ENCODE results near the gene OPN3.

Gene OPN3

DNA sequence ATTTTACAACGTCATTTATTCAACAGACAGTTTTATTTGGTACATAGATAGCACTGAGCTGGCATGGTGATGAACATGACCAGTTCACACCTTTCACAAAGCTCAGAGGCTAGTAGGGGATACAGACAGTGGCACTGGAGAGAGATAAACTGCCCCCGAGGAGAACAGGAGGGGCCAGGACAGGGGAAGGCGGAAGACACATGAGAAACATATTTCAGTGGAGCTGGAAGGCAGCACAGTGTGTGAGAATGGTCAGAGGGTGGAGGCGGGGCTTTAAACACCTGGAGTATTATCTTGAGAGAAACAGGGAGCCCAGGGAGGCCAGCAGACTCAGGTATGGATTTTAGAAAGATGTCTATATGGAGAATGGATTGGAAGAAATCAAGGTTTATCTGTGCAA lies 49.5 kb downstream of the OPN3 start:
- no peak for DNase-seq (ENCODE audit: low spot score)

DNA sequence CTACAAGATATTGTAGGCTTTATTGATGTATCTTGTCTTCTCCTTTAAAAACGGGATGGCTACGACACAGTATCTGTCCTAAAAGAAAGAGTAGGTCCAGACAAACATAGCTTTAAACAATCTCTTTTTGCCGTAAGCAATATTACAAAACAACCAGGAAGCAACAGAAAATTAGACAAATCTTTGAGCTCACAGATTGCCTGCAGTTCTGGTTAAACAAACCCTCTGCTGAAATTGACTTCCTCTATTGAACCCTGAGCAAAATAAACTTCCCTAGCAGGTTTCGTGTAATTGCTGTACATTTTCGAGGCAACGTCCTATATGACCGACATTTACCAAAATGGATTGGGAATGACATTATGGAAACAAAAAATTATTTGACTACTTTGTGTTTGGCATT lies 50.6 kb downstream of the OPN3 start:
- no peak for DNase-seq (ENCODE audit: low spot score)

DNA sequence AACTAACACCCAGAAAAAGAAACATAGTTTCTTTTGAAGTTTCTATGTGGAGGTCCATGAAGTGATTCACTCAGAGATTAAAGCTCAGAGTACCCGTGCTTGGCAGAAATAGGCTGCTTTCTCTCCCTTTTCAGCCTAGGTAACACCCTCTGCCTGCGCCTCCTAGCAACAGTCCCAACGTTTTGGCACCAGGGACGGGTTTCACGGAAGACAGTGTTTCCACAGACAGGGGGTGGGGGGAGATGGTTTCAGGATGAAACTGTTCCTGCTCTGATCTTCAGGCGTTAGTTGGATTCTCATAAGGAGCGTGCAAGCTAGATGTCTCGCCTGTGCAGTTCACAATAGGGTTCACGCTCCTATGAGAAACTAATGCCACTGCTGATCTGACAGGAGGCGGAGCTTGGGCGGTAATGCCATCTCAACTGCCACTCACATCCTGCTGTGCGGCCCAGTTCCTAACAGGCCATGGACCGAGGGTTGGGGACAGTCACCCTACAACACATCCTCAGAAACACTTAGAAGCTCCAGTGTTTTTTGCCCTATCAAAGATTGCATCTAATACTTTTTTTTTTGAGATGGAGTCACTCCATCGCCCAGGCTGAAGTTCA lies 53.2 kb downstream of the OPN3 start:
- DNase-seq (ENCODE audit: low spot score), result peak; percentile 19

DNA sequence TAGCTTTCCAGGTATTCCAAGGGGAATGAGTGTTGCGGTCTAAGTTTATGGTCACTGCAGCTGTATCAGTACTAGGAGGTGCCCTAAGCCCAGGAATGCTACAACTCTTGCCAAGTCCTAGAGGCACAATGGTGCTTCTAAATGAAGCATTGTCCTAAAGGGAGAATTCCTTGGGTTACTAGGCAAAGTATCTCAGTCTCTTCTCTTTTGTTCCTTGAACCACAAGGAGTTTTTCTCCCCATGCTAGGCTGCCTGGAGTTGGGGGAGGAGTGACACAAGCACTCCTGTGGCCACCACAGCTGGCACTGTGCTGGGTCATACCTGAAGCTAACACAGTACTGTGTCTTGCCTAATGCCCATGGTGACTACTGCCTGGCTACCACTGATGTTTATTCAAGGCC lies 57.2 kb downstream of the OPN3 start:
- DNase-seq (ENCODE audit: low spot score), result no peak

DNA sequence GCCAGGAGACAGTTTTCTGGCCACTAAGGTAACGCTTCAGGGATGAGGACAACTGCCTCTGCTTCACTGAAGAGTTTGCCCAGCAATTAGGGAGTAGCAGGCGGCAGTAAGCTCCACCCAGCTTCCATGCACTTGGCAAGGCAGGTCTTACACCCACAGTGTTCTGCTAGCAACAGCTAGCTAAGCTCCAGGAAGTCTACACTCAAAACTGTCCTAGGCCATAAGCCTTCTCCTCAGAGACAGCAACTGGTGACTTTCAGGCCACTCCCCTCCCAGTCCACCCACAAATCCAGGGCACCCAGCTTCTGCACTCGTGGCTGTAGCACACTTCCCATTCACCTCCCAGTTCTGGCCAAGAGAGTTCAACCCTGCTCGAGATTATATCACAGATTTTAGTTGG lies 60.7 kb downstream of the OPN3 start:
- DNase-seq (ENCODE audit: low spot score), result no peak

DNA sequence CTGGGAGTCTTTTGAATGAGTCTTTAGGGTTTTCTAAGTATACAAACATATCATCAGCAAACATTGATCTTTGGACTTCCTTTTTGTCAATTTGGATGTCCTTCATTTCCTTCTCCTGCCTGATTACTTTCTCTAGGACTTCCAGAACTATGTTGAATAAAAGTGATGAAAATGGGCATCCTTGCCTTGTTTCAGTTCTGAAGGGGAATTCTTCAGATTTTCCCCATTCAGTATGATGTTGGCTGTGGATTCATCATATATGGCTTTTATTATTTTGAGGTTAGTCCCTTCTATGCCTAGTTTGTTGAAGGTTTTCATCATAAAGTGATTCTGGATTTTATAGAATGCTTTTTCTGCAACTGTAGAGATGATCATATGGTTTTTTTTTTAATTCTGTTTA lies 66.0 kb downstream of the OPN3 start:
- DNase-seq (ENCODE audit: low spot score), result no peak

DNA sequence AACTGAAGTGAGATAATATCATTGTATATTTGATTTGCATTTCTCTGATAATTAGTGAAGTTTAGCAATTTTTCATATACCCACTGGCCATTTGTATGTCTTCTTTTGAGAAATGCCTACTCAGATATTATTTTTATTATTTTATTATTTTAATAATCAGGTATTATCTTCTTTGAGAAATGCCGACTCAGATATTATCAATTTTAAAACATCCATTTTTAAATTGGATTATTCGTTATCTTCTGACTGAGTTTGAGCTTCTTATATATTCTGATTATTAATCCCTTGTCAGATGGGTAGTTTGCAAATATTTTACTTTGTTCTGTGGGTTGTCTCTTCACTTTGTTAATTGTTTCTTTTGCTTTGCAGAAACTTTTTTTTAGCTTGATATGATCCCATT lies 70.3 kb downstream of the OPN3 start:
- no peak for DNase-seq (ENCODE audit: low spot score)

DNA sequence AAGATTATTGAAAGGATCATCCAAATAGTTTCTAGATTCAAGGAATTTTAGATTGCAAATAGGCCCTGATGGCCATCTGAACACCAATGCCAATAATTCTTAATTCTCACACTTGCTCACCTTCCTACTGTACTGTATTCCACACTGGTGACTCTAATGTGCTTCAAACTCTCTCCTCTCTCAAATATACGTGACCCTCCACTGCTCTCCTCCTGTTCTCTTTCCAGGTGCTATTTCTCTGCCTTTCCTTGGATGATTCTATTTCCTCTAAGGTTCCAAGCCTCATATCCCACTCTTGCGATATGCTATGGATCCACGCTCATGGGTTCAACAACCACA lies 79.4 kb downstream of the OPN3 start:
- DNase-seq (ENCODE audit: low spot score), result no peak

DNA sequence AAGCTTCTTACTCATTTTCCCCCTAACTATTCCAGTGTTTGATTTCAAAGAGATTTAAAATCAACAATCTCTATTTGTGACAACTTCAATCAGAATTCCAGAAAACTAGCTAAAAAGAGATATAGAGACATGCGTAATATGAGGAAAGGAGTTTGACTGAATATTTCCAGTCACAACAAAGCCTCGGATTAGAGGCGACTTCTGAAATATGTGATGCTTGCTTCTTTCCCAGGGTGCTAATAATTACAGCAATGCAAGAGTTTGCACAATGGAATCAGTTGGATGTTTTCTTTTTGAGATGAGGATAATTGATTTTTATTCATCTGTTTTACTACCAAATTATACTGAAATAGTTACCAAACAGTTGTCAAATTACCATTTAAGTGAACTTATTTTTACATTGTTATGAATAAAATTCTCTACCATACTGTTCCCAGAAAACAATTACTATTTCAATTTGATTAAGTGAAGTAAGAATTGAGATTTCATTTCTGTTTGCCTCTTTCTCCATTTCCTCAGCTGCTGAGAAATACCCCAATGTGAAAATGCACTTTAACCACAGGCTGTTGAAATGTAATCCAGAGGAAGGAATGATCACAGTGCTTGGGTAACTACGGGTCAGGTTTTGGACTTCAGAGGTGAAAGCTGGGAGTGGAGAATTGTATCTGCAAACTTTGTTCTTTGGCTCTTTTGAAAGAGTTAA lies 79.9 kb downstream of the OPN3 start:
- no peak for DNase-seq (ENCODE audit: low spot score)

DNA sequence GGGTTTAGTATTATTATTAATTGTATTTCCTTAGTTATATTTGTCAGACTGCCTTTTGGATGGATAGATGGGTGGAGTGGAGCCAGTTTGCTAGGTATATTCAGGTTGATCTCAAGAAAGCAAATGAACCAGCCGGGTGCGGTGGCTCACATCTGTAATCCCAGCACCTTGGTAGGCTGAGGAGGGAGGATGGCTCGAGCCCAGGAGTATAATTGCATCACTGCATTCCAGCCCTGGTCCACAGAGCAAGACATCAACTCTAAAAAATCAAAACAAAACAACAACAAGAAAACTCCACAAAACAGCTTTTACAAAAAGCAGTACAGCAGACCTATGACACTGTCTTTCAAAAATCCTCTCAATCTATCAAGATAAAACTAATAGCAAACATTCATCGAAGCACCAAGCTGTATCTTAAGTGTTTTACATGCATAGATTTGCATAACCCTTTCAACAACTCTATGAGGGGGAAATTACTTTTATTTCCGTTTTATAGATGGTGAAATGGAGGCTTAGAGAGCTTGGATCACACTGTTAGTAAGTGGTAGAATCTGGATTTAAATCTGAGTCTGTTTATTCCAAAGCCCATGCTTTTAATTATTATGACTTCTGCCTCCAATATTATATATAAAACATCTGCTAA lies 82.5 kb downstream of the OPN3 start:
- DNase-seq (ENCODE audit: low spot score), result no peak

DNA sequence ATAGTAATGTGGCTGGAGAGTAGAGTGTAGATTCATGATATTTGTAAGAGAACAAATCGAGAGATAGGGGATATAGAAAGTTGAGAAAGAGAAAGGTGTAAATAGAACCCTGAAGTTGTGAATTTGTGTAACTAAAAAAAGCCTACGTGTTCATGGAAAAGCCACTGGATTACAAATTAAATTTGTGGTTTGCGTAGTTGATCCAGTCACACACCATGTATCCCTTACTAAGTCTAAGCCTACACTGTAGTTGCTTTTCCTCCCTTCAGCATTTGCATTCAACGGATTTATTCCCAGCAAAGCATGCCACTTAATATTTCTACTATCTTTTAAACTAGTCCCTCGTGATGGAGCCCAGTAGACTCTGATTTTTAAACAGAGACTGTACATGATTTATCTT lies 83.1 kb downstream of the OPN3 start:
- DNase-seq (ENCODE audit: low spot score), result no peak

DNA sequence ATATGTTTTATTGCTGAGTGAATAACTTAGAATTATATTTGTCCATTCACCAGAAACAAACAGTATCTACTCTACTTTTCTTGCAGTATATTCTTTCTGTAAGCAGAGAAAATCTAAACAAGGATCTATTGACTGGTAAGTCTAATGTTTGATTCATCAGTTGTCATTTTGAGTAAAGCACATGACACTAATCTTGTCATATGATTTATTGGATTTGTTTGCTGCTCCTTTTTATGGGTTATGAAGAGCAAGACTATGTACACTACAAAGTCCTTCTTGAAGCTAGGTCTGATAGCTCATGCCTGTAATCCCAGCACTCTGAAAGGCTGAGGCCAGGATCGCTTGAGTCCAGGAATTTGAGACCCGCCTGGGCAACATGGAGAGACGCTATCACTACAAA lies 84.6 kb downstream of the OPN3 start:
- no peak for DNase-seq (ENCODE audit: low spot score)

DNA sequence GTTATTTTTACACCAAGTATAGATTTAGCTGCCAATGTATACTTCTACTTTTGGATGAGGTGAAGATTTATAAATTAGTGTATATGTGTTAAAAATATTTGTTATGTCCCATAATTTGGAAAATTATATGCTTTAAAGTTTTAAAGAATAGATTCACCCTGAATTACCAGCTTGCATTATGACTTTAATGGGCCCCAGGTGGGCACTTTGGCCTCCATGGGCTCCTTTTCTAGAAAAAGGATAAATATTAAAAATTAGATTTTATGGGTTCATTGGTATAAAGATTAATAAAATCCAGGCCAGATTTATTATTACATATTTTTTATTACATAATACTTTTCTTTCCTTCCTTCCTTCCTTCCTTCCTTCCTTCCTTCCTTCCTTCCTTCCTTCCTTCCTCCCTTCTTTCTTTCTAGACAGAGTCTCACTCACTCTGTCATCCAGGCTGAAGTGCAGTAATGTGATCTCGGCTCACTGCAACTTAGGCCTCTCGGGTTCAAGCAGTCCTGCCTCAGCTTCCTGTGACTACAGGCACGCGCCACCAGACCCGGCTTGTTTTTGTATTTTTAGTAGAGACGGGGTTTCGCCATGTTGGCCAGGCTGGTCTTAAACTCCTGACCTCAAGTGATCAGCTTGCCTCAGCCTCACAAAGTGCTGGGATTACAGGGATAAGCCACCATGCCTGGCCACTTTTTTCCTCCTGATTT lies 86.1 kb downstream of the OPN3 start:
- DNase-seq (ENCODE audit: low spot score), result no peak

DNA sequence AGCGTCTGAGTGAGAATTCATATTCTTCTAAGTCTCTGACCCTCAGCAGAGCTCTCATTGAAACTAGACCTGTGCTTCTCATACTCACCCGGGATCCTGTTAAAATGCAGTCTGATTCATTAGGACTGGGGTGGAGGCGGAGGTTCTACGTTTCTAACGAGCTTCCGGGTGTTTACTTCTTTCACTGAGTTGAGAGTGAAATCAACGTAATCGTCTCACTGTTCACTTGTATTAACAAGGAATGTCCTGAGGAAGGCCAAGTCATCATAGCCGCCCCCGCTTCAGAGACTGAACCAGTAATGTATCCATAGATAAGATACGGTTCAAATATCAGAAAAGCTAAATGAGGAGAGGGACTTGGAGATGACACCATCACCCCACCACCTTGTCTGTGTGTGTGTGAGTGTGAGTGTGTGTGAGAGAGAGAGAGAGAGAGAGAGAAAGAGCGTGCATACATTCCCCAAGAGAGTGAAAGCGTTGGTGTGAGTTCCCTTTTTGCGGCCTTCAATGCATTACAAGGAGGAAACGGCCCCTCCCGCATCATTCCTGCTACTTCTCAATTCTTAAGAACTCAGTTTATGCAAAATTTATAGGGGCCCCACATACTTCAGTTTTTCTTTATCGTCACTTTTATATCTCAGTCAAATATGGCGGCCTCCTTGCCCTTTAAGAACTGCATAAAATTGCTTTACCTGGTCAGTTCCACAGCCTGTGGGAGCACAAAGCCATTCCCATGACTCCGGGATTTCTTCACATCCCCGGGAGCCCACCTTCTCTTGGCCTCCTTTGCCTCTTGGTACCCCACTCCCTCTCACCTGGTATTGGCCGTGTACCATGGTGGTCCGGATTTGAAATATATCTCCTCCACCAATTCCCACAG lies 88.2 kb downstream of the OPN3 start:
- no peak for DNase-seq (ENCODE audit: low spot score)

DNA sequence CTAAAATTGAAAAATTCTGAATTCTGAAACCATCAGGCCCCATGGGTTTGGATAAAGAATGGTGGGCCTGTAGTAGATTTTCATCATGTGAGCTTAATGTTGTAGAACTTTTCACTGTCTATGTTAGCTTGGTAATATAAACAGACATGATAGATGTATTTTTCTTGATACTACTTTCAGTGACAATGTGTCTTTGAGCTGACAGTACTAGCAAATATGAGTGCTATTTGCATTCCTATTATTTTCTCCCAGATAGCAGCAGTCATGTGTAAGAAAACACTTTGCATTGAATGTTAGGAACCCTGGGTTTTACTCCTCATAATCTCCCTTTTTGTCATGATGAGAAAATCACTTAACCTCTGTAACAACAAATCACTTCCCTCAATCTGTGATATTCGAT lies 89.9 kb downstream of the OPN3 start:
- no peak for DNase-seq (ENCODE audit: low spot score)

DNA sequence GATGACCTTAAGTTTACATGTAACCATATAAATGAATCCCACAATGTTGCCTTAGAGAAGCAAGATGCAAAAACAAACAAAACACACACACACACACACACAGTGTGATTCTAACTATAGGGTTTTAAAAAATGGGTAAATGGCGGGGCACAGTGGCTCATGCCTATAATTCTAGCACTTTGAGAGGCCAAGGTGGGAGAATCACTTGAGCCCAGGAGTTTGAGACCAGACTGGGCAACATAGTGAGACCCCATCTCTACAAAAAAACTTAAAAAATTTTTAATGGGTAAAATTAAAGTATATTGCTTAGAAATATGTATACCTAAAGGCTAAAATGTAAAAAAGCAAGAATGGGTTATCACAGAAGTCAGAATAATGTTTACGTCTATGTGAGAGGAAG lies 92.2 kb downstream of the OPN3 start:
- no peak for DNase-seq (ENCODE audit: low spot score)

All from putamen (tissue), 1 donor.